Skeletal muscle tissue (tissue), 4 donors: ENCODE results near the gene IL1F10. TPM values are rescaled to one million over a fixed set of nuclear protein-coding genes. Genes with fewer than 3 reads are reported as not detected.

Experiments used
- H3K27ac ChIP-seq: one replicate; pipeline ENCODE4 v1.7.0; 2013; ENCODE audit warnings: mild to moderate bottlenecking, low read depth, low read length, inconsistent platforms
- H3K27me3 ChIP-seq, 3 donors: one replicate each; pipeline ENCODE4 v1.7.0; 2013; ENCODE audit warnings: low read length in 3 of 3; ENCODE audit not compliant: control insufficient read depth in 3 of 3, insufficient read depth in 3 of 3
- H3K36me3 ChIP-seq, 3 donors: one replicate each; pipeline ENCODE4 v1.7.0; 2013; ENCODE audit warnings: low read length in 3 of 3; ENCODE audit not compliant: control insufficient read depth in 3 of 3, insufficient read depth in 3 of 3
- H3K4me1 ChIP-seq, 3 donors: one replicate each; pipeline ENCODE4 v1.7.0; 2013; ENCODE audit warnings: low read length in 3 of 3, mild to moderate bottlenecking in 3 of 3; ENCODE audit not compliant: control insufficient read depth in 3 of 3, insufficient read depth in 3 of 3
- H3K4me3 ChIP-seq, 3 donors: one replicate each; pipeline ENCODE4 v1.7.0; 2013; ENCODE audit warnings: low read length in 3 of 3
- H3K9ac ChIP-seq, 3 donors: one replicate each; pipeline ENCODE4 v1.7.0; 2013; ENCODE audit warnings: low read length in 3 of 3, mild to moderate bottlenecking in 3 of 3, moderate library complexity in 2 of 3, low read depth in 1 of 3
- H3K9me3 ChIP-seq, 3 donors: one replicate each; pipeline ENCODE4 v1.7.0; 2013; ENCODE audit warnings: low read length in 3 of 3; ENCODE audit not compliant: control insufficient read depth in 3 of 3
- total RNA-seq: library from RNA; depleted of rRNA; stranded (reverse); fragments of >200 nt; gene quantifications from one replicate; pipeline ENCODE4 v1.2.3, GENCODE V29; 2014
- donor health status: Osteomylitis.

The IL1F10 gene
- total RNA-seq, 1 donor from 2014 or later: not detected

DNA sequence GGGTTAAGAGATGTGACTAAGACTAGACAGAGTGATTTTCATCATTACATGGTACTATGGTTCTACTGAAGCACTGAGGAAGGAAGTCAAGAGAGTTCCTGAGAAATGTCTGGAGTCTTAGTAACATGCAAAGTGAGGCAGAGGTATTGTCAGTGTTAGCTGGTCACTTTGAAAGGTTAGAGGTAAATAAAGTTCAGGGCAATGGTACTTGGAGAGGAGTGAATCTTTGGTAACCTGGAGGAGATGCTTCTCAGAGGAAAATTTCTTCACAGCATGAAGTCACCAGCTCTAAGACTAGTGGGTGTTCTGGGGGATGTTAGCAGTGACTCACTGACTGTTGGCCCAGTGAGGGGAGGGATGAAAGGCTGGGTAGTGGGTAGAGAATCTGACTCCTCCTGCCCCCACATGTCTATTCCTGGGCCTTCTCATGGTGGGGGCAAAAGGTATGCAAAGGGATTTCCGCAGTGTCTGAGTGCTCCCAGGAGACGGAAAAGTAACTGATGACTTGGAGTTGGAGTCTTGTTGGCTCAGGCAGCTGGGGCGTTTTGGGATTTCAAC lies 36.4 kb downstream of the IL1F10 start:
- Histone ChIP-seq H3K9ac (no peak overlapping the region), H3K27me3 (no peaks in the 10 kb centered on the region)

DNA sequence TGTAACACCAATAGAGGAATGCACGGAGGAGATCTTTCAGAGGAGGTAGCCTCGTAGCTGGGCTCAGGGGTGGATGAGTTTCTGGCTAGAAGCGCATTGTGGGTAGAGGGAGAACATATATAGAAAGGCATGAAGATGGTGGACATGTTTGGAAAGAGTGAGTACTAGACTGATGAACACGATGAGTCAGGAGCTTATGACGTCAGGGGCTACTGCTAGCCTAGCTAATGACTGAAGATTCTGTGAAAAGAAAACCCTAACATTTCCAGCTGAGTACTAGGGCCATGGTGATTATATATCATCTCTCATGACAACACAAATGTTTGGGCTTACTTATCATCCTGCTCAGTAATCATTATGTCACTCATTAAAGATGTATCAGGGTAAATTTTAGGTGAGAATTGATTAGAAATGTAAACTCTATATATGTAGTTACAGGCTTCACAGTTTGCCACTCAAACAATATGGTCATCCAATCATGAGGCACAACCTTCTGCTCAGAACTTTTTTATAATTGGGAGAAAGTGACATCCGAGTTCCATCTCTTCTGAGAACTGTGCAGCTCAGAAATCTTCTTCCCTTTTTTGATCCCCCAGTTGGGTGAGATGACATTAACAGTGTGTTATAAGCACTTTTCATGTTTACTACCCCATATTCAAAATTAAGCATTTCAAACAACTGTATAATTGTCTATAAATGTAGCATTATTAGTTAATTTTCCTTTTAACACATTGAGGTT lies 37.4 kb downstream of the IL1F10 start:
- Histone ChIP-seq H3K9me3 (no peaks in the 10 kb centered on the region), H3K36me3 (no peaks in the 10 kb centered on the region), H3K27ac (no peak overlapping the region), H3K27me3 (peaks cover 0 to 3% (median 3%) of the 10 kb centered on the region in 3 donors), H3K4me1 (no peaks in the 10 kb centered on the region), H3K9ac (no peak overlapping the region), H3K4me3 (no peak overlapping the region)

More for the DNA sequence above, 36.4 kb downstream of the IL1F10 start:
- Histone ChIP-seq H3K27ac (no peak overlapping the region), H3K4me1 (no peaks in the 10 kb centered on the region), H3K9me3 (no peaks in the 10 kb centered on the region), H3K4me3 (no peak overlapping the region), H3K36me3 (no peaks in the 10 kb centered on the region)

DNA sequence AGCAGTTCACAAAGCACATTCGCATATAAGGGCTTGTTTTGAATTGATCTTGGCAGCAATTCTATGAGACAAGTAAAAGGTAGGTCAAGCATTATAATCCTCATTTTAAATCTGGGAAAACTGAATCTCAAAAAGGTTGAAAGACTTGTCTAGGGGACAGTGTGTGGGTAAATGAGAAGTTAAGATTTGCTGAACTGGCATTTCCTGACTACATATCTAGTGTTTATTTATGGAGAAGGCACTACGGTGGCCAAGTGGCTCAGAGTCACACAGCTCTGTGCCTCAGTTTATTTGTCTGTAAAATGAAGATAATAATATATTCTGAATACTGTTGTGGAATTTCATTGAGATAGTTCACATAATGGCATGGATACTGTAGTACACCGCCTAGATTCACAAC lies 43.4 kb downstream of the IL1F10 start:
- H3K27me3 ChIP-seq: peaks cover 3 to 4% (median 3%) of the 10 kb centered on the region in 3 donors
- no peak overlapping the region for H3K9ac ChIP-seq

DNA sequence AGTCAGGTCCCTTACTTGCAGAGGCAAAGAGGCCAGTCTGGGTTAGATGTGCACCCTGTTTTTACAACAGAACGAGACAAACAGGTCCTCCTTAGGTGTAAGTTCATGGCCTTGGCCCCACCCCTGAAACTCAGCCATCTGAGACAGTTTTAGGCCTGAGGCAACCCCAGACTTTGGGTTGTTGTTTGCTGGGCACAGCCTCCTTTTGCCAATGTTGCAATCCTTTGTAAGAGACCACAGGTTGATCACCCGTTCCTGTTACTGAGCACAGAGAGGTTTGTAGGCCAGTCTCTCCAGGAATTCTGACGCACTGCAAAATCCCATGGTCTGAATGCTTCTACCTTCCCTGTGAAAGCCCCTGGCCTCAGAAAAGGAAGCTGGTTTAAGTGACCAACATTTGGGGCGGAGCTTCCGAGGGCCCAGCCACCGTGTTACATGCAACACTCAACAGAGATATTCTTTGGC lies 44.1 kb downstream of the IL1F10 start:
- H3K27ac ChIP-seq: no peak overlapping the region
- peaks cover 3 to 4% (median 3%) of the 10 kb centered on the region in 3 donors for H3K27me3 ChIP-seq
- no peaks in the 10 kb centered on the region for H3K9me3 ChIP-seq
- H3K4me3 ChIP-seq: no peak overlapping the region
- H3K9ac ChIP-seq: no peak overlapping the region
- no peaks in the 10 kb centered on the region for H3K4me1 ChIP-seq
- no peaks in the 10 kb centered on the region for H3K36me3 ChIP-seq

More for the DNA sequence above, 43.4 kb downstream of the IL1F10 start:
- Histone ChIP-seq H3K27ac (no peak overlapping the region), H3K36me3 (no peaks in the 10 kb centered on the region), H3K4me3 (no peak overlapping the region), H3K4me1 (no peaks in the 10 kb centered on the region), H3K9me3 (no peaks in the 10 kb centered on the region)

DNA sequence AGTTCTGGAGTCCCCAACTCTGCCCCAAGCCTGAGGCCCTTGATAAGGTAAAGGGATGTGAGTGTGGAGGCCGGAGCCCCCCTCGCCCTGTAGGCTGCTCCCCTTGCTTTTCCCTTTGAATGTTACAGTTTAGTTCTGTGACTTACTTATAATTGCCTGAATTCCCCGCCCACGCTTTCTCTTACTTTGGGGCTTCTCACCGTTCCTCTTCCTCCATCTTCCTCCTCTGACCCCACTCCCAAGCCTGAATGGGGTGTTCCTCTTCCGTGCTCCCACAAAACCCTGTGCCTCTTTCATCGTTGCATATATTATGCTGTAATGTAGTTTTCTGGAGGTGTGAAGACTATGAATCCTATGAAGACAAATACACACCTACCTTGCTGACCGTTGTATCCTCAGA lies 44.7 kb downstream of the IL1F10 start:
- no peak overlapping the region for H3K4me3 ChIP-seq
- H3K4me1 ChIP-seq: no peaks in the 10 kb centered on the region
- no peak overlapping the region for H3K9ac ChIP-seq
- H3K9me3 ChIP-seq: no peaks in the 10 kb centered on the region
- H3K27ac ChIP-seq: no peak overlapping the region
- no peaks in the 10 kb centered on the region for H3K36me3 ChIP-seq
- peaks cover 3 to 4% (median 3%) of the 10 kb centered on the region in 3 donors for H3K27me3 ChIP-seq

DNA sequence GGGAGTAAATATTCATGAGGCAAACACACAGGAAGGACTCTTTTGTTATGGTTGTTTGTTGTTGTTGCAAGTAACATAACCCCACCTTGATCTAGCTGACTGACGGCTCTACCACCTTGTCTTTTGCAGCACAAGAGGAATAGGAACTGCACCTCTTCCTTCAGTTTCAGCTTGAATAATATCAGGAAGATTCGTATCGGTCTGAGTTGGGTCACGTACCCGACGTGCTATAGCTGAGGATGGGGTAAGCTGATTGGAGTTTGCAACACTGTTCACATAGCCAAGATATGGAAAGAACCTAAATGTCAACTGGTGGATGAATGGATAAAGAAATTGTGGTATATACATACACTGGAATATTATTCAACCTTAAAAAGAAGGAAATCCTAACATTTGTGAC lies 45.1 kb downstream of the IL1F10 start:
- H3K36me3 ChIP-seq: no peaks in the 10 kb centered on the region
- H3K9ac ChIP-seq: no peak overlapping the region
- no peaks in the 10 kb centered on the region for H3K4me1 ChIP-seq
- no peak overlapping the region for H3K4me3 ChIP-seq
- peaks cover 3 to 4% (median 3%) of the 10 kb centered on the region in 3 donors for H3K27me3 ChIP-seq
- no peaks in the 10 kb centered on the region for H3K9me3 ChIP-seq
- H3K27ac ChIP-seq: no peak overlapping the region

DNA sequence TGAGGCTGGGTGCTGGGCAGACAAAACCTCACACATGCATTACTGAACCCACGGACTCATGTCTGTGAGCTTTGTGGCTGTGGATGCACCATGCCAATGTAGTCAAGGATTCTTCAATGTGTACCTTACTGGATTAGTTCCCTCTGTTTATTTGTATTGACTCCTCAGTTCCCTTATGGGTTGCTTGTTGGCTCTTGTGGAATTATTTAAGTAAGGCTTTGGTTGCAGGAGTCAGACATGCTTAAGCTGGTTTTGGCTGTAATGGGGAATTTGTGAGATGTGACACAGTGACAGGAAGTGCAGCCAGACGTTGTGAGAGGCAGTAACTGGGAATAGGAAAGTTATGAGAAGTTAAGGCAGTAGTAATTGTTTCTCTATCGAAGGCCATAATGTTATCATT lies 46.0 kb downstream of the IL1F10 start:
- Histone ChIP-seq H3K9me3 (no peaks in the 10 kb centered on the region), H3K27ac (no peak overlapping the region), H3K36me3 (no peaks in the 10 kb centered on the region), H3K27me3 (peaks cover 3 to 4% (median 3%) of the 10 kb centered on the region in 3 donors), H3K9ac (no peak overlapping the region), H3K4me3 (no peak overlapping the region), H3K4me1 (no peaks in the 10 kb centered on the region)

DNA sequence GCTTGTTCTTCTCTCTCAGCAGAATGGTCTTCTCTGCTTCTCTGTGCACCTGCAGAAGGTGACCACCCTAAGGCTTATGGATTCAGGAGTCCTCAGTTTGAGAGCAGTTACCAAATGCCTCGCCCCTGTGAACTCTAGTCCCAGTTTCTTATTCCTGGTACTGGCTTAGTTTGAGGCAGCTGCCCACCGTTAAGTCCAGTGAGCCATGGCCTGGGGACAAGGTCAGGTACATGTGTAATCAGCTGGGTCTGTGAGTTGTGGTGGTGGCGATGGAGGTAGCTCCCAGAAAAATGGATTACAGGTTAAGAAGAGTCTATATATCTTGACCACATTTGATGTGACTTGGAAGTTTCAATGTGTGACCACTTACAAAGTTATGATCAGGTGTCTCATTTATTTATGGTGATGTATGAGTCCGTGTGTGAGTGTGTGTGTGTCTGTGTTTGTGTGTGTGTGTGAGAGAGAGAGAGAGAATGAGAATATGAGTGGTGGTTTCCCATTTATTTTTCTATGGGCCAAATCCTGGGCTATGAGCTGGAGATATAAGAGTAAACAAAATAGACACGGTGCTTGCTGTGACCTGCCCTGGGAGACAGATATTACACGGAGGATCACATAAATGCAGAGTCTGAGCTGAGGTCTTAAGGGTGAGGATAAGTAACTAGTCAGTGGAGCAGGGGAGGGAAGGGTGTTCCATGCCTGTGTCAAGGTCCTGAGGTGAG lies 46.6 kb downstream of the IL1F10 start:
- H3K36me3 ChIP-seq: no peaks in the 10 kb centered on the region
- peaks cover 3 to 4% (median 3%) of the 10 kb centered on the region in 3 donors for H3K27me3 ChIP-seq
- no peak overlapping the region for H3K9ac ChIP-seq
- no peak overlapping the region for H3K27ac ChIP-seq
- H3K4me3 ChIP-seq: no peak overlapping the region
- H3K4me1 ChIP-seq: no peaks in the 10 kb centered on the region
- H3K9me3 ChIP-seq: no peaks in the 10 kb centered on the region

DNA sequence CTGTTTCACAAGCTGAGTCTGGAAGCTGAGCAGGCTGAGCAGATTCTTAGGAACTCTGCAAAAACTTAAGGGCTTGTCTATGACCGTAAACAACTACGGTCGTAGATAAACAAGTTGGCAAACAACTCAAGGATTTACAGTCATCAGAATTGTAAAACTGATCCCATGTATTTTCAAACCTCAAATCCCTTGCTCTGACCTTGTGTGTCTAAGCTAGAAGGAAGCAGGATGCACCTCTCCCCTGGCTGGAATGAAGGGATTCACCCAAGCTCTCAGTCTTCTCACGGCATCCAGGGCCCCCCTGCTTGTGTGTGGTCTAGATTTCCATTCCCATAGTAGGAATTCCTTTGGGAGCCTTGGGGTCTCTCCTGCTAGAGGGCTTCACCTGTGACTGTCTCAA lies 47.2 kb downstream of the IL1F10 start:
- H3K9ac ChIP-seq: no peak overlapping the region
- no peaks in the 10 kb centered on the region for H3K4me1 ChIP-seq
- H3K9me3 ChIP-seq: no peaks in the 10 kb centered on the region
- H3K4me3 ChIP-seq: no peak overlapping the region
- H3K27me3 ChIP-seq: peaks cover under 1 to 4% (median under 1%) of the 10 kb centered on the region in 3 donors
- H3K27ac ChIP-seq: no peak overlapping the region
- H3K36me3 ChIP-seq: no peaks in the 10 kb centered on the region
